Endothelial cell of hepatic sinusoid (primary cell): ENCODE measurements around the gene SCGB3A1.

Source experiments
- in situ Hi-C: cut with HindIII; loops from 2 replicates; pipeline ENCODE4 v1.10.0; 2017; ENCODE audit warnings: low sequenced_read_pairs

SCGB3A1 gene

GRCh38 chr5:180607861-180608571, 16.7 kb upstream of the SCGB3A1 start:
- in situ Hi-C loops, result no loop called here

GRCh38 chr5:180606215-180606785, 15.0 kb upstream of the SCGB3A1 start:
- in situ Hi-C loops, result no loop called here

GRCh38 chr5:180605554-180606214, 14.4 kb upstream of the SCGB3A1 start:
- in situ Hi-C loops, result no loop called here

GRCh38 chr5:180604271-180604670, 13.0 kb upstream of the SCGB3A1 start:
- in situ Hi-C loops, result no loop called here

- in situ Hi-C loops, result no loop called here
These were observed 11.8 kb upstream of the SCGB3A1 start for GRCh38 chr5:180603076-180603594.

- in situ Hi-C loops, result no loop called here
These were observed 11.3 kb upstream of the SCGB3A1 start for GRCh38 chr5:180602481-180603075.

- in situ Hi-C loops, result no loop called here
These were observed 10.5 kb upstream of the SCGB3A1 start for GRCh38 chr5:180601591-180602480.

- in situ Hi-C loops, result no loop called here
These were observed 9.3 kb upstream of the SCGB3A1 start for GRCh38 chr5:180600554-180601041.

GRCh38 chr5:180599981-180600553, 8.8 kb upstream of the SCGB3A1 start:
- in situ Hi-C loops, result no loop called here

- in situ Hi-C loops, result no loop called here
These were observed 8.3 kb upstream of the SCGB3A1 start for GRCh38 chr5:180599590-180599914.

- in situ Hi-C loops, result no loop called here
These were observed 7.7 kb upstream of the SCGB3A1 start for GRCh38 chr5:180598797-180599589.

GRCh38 chr5:180598316-180598701, 7.0 kb upstream of the SCGB3A1 start:
- in situ Hi-C loops, result no loop called here

GRCh38 chr5:180596668-180597231, 5.5 kb upstream of the SCGB3A1 start:
- in situ Hi-C loops, result no loop called here

- in situ Hi-C loops, result no loop called here
These were observed 4.9 kb upstream of the SCGB3A1 start for GRCh38 chr5:180596115-180596667.

GRCh38 chr5:180595381-180596114, 4.2 kb upstream of the SCGB3A1 start:
- in situ Hi-C loops, result no loop called here

- in situ Hi-C loops, result no loop called here
These were observed 3.7 kb upstream of the SCGB3A1 start for GRCh38 chr5:180595046-180595379.

GRCh38 chr5:180594311-180595045, 3.2 kb upstream of the SCGB3A1 start:
- in situ Hi-C loops, result no loop called here
